K562 (cell line): ENCODE results near the gene SLC7A1. TPM values are rescaled to one million over a fixed set of nuclear protein-coding genes. Genes with fewer than 3 reads are reported as not detected.
A peak's percentile ranks its signal among the peaks of the same experiment; 100 is the strongest.

Source experiments
- ATAC-seq: fragments of 200-7000 bp; cut with Tn5 transposase; 3 replicates; pipeline ENCODE4 v1.9.1; 2020; ENCODE audit warnings: moderate library complexity
- BruUV-seq: library from RNA; stranded (reverse); fragments of 400-500 nt; replicated peaks from 2 replicates; lab custom pipeline; 2021; lab: Mats Ljungman, UMichigan
- CTCF ChIA-PET: fragments of 300-600 bp; formaldehyde crosslinking; extraction: SDS; loops from one replicate; lab custom pipeline; 2021; ENCODE audit warnings: low intra/inter-chr PET ratio; lab: Yijun Ruan, JAX
- POLR2A ChIA-PET: fragments of 300-600, 350-650 bp; sonication (Branson Sonifier 250); formaldehyde crosslinking; extraction: SDS; loops from one replicate; lab custom pipeline; 2021; ENCODE audit warnings: antibody characterized with exemption, inconsistent platforms; lab: Yijun Ruan, JAX
- DNase-seq, 4 experiments: peaks; one replicate each; pipeline versions ENCODE4 v3.0.0 to v3.0.0-alpha.2; 2011 to 2018; ENCODE audit warnings: low spot score in 3 of 4, mixed read lengths in 3 of 4; ENCODE audit errors: extremely low read depth in 1 of 4
- FAIRE-seq: peaks from 2 replicates; lab custom pipeline; 2011; peaks lifted over from hg19 to GRCh38; lab: Jason Lieb, UNC
- H2AFZ ChIP-seq: 2 replicates; pipeline ENCODE4 v1.6.0; 2011; ENCODE audit warnings: low read depth, low read length, control low read depth, inconsistent platforms
- H3K27ac ChIP-seq: fragments of 200-600 bp; 3 replicates; pipeline ENCODE4 v1.8.0; 2011; ENCODE audit warnings: low read depth, mild to moderate bottlenecking, control low read depth, inconsistent platforms, low read length, moderate library complexity, mixed read lengths; ENCODE audit errors: extremely low read depth
- H3K27me3 ChIP-seq, 2 experiments: fragments of 300-600 bp in 1 of 2; 2 replicates in 1 of 2; 3 replicates in 1 of 2; pipeline versions ENCODE4 v1.6.0 to v1.8.0; 2011; ENCODE audit warnings: inconsistent platforms in 2 of 2, low read length in 2 of 2, mild to moderate bottlenecking in 1 of 2, mixed read lengths in 1 of 2, moderate library complexity in 1 of 2; ENCODE audit not compliant: control insufficient read depth in 2 of 2, insufficient read depth in 2 of 2
- H3K36me3 ChIP-seq: fragments of 300-600 bp; 3 replicates; pipeline ENCODE4 v1.8.0; 2011; ENCODE audit warnings: mild to moderate bottlenecking, low read length, inconsistent platforms; ENCODE audit not compliant: control insufficient read depth, insufficient read depth
- H3K4me1 ChIP-seq, 2 experiments: fragments of 200-600 bp in 1 of 2; replicated peaks in 1 of 2; 2 replicates in 1 of 2; 3 replicates in 1 of 2; pipeline versions ENCODE4 v1.5.1 to v1.8.0; 2011; ENCODE audit warnings: inconsistent platforms in 2 of 2, low read length in 2 of 2, mild to moderate bottlenecking in 1 of 2, mixed read lengths in 1 of 2, moderate library complexity in 1 of 2; ENCODE audit not compliant: control insufficient read depth in 2 of 2, insufficient read depth in 2 of 2
- H3K4me2 ChIP-seq: 2 replicates; pipeline ENCODE4 v1.6.1; 2011; ENCODE audit warnings: low read length, control low read depth, inconsistent platforms, mixed read lengths; ENCODE audit not compliant: insufficient read depth
- H3K4me3 ChIP-seq: fragments of 200-600 bp; sonication (generic), shearing (Covaris generic); 2 replicates; pipeline ENCODE4 v1.5.1; 2016; ENCODE audit warnings: control low read depth, inconsistent platforms
- H3K79me2 ChIP-seq: fragments of 200-600 bp; 3 replicates; pipeline ENCODE4 v1.8.0; 2011; ENCODE audit warnings: low read length, inconsistent platforms; ENCODE audit not compliant: control insufficient read depth, insufficient read depth
- H3K9ac ChIP-seq, 2 experiments: 2 replicates each; pipeline versions ENCODE4 v1.6.0 to v1.6.1; 2011; ENCODE audit warnings: low read depth in 2 of 2, low read length in 2 of 2, control low read depth in 1 of 2, inconsistent platforms in 1 of 2, mild to moderate bottlenecking in 1 of 2, mixed read lengths in 1 of 2; ENCODE audit not compliant: insufficient read depth in 1 of 2
- H3K9me1 ChIP-seq: one replicate; pipeline ENCODE4 v1.6.0; 2011; ENCODE audit warnings: inconsistent platforms, mild to moderate bottlenecking, low read length, moderate library complexity; ENCODE audit not compliant: control insufficient read depth, insufficient read depth
- H3K9me3 ChIP-seq: replicated peaks from 2 replicates; pipeline ENCODE4 v1.5.1; 2011; ENCODE audit warnings: low read depth, low read length, inconsistent platforms; ENCODE audit not compliant: control insufficient read depth, insufficient read depth
- H4K20me1 ChIP-seq: replicated peaks from 2 replicates; pipeline ENCODE4 v1.6.1; 2011; ENCODE audit warnings: low read length, inconsistent platforms, mixed read lengths; ENCODE audit not compliant: control insufficient read depth, insufficient read depth
- POLR2G ChIP-seq: fragments of 200-400 bp; formaldehyde crosslinking; IDR thresholded peaks from 2 replicates; pipeline ENCODE4 v1.6.1; 2017; ENCODE audit warnings: low read depth, mild to moderate bottlenecking, antibody characterized with exemption, low read length, moderate library complexity
- TARDBP ChIP-seq: fragments of 450-650 bp; IDR thresholded peaks from 2 replicates; pipeline ENCODE4 v1.6.1; 2016
- WGBS: fragments of 100-300 bp; shearing (Covaris generic); methylation state at CpG from one replicate; pipeline ENCODE4 v1.1.6; 2016; ENCODE audit warnings: low coverage, mixed read lengths; ENCODE audit not compliant: insufficient coverage; ENCODE audit errors: missing lambda C conversion rate; 5-methylcytosine and 5-hydroxymethylcytosine counted together
- in situ Hi-C: fragments of 300-500 bp; cut with MboI; formaldehyde crosslinking; loops from 4 replicates; pipeline ENCODE4 v1.15.0; 2018; ENCODE audit warnings: inconsistent platforms, mixed read lengths
- intact Hi-C: fragments of 100-400 bp; cut with micrococcal nuclease; formaldehyde crosslinking; loops from 2 replicates; pipeline ENCODE4 v1.14.2; 2022
- polyA plus RNA-seq, 8 experiments: library from polyadenylated mRNA; depleted of rRNA in 4 of 8; stranded (reverse) in 5 of 8; unstranded in 3 of 8; fragments of >200 nt; fragmentation: Nextera tagmentation in 2 of 8; fragmentation: Illumina TruSeq in 1 of 8; extraction: Ambion mirVana in 2 of 8; extraction: Trizol in 1 of 8; gene quantifications; 2 replicates each; pipeline versions ENCODE4 v1.2.1 to v1.2.3, GENCODE V29; 2011 to 2014; ENCODE audit warnings: inconsistent platforms in 1 of 8, missing spikeins in 1 of 8
- total RNA-seq, 7 experiments: library from RNA; depleted of rRNA in 6 of 7; stranded (reverse); fragments of >200 nt in 6 of 7; fragmentation: Illumina TruSeq in 2 of 7; extraction: Trizol in 2 of 7; gene quantifications; 2 replicates each; pipeline versions ENCODE4 v1.2.1 to v1.2.3, GENCODE V29; 2011 to 2021; ENCODE audit warnings: low replicate concordance in 1 of 7

SLC7A1 gene
- total and polyA plus RNA-seq, 9 of the 15 experiments (the other 6 are each of a cell fraction or from before 2014, with no cell fraction given), result 3.3 to 69.7 (median 10.8) TPM

DNA sequence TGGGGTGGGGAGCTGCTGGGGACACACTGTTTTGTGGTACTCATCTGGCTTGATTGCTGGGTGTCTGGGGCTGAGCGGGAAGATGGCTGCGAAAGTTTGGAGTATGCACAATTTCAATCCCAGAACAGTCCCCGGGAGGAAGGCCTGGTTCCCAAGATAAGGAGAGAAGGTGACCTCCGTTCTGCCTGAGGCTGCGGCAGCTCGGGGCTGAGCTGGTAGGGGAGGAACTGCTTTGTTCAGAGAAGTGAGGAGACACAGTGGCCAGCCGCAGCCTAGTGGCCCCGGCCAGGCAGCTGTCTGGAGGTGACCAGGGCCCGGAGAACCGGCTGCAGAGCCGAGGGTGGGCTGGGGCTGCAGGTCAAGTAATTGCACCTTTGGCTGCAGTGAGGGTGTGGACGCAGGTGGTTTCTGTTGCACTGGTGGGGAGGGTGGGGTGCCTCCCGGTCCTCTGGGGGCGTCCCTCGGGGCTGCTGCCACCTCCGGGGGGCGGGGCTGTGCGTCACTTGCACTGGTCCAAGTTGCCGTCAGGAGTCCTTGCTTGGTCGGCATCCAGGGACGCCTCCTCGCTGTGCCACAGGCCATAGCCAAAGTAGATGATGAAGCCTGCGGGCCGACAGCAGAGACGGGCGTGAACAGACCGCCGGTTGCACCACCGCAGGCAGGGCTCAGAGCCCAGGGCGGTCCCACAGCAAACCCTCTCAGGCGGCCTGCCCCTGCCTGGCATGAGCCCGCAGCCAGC lies 81.3 kb downstream of the SLC7A1 start:
- ATAC-seq (no peak), FAIRE-seq (no peak), DNase-seq (no peak)
- no TSS peak for BruUV-seq
- H3K4me2 ChIP-seq, result no peak overlapping the region
- no peaks in the 10 kb centered on the region; the same call in 1 of the 2 replicates for H4K20me1 ChIP-seq
- in situ Hi-C loops (no loop called here), intact Hi-C loops (no loop called here)
- ChIA-PET POLR2A (no interaction called here), CTCF (no interaction called here)
- TF ChIP-seq TARDBP (no peak), POLR2G (peak; percentile 51)
- H3K27me3 ChIP-seq, result no peaks in the 10 kb centered on the region
- 90% methylated on average over 18 of the region's 32 CpGs for WGBS
- H3K9me3 ChIP-seq, result no peaks in the 10 kb centered on the region
- H3K79me2 ChIP-seq, result no peaks in the 10 kb centered on the region
- peaks cover 0 to 6% of the 10 kb centered on the region in 2 experiments; a peak in 1 of 5 replicates for H3K4me1 ChIP-seq
- H3K9me1 ChIP-seq, result no peaks in the 10 kb centered on the region
- no peak overlapping the region for H2AFZ ChIP-seq
- no peak overlapping the region for H3K27ac ChIP-seq
- no peak overlapping the region for H3K4me3 ChIP-seq
- peaks cover 45% of the 10 kb centered on the region; the same call in 2 of the 3 replicates for H3K36me3 ChIP-seq
- no peak overlapping the region for H3K9ac ChIP-seq
